ENCODE measurements around the gene BCL11B. TPM values are rescaled to one million over a fixed set of nuclear protein-coding genes. Genes with fewer than 3 reads are reported as not detected.

BCL11B gene
- total RNA-seq, 1 donor from 2014 or later: 0.20 TPM

DNA sequence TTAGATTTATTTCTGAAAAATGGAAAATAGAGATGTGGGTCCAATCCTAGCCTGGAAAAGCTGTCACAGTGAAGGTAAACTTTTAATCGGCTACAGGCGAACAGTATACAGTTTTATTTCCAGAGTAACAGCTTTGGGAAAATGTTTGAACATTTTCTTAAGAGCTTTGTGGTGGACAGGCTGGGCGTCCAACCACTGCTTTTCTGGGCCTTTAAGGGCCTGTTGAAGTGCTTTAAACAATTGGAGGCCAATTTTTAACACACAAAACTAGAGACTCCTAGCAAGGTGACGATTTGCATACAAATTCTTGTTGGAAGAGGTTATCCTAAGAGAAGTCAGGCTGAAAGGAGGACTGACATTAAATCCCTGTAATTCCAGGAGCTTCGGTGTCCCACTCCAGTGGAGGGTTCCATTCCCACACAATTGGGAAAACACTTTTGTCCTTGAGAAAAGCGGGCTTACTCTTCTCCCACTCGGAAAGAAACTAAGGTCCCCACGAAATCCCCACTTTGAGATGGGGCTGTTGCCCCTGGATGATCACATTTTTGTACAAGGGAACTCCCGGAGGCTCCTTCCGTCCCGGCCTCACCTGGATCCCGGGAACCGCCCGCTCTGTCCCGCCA is 26.9 kb downstream of the BCL11B start:
- intact Hi-C loops (cut with micrococcal nuclease): no loop called here
- ATAC-seq: no peak
- DNase-seq: no peak

DNA sequence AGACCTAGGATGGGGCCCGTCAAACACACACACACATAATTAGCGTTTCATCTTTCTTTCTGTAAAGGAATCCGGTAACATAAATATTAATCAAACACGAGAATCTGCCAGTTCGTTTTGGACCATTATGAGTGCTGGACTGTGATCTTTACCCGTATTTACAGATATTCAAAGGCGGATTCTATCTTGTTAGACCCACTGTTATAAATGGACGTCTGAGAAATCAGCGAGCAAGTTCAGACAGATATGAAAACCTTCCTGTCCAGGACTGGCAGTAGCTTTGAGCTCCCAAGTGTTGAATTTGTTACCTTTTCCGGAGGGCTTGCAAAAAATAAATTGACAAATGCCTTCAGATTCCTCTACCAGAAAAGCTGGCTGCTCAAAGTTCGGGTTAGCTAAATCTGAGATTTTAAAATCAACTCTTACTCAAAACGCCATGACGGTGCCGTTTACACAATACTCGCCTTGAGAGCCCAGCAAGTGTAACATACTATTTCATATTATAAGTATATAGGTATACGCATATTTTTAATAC is 27.6 kb downstream of the BCL11B start:
- no peak for DNase-seq
- ATAC-seq: no peak
- intact Hi-C loops (cut with micrococcal nuclease): no loop called here

DNA sequence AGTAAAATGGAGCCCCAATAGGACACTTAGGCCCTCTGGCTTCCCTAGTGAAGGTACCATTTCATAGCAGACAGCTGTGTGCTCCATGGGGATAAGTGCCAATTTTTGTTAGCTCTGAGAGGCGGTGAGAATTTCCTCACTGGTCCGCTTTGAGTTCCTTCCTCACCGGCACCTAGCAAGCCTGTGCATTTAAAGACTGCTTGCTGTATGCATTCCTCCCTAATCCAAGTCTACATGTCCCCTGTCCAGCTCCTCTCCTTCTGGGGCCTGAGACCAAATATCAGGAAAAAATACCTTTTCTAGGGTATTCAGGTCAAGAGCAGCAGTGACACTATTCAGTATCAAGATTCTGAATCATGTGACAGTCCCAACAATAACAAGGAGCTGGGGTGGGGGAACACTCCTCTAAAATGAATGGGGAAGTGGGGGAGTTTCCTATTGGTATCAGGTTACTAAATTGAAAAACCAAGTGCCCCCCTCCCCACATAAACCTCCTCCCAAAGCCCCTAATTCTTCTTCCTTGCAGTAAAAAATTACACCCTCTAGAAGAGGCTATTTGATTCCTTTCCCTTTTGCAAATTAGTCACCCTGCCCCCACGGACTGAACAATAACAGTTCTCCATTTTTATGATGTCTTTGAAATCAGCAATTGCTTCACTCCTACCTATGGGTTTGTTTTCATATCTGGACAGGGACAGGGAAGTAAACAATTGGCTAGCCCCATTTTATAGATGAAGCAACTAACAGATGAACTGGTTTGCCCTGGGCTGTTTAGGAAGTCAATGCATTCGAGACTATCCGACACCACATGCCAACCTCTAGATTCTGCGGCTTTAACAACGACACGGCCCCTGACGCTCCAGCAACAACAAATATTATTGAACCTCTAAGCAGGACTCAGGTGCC is 28.9 kb downstream of the BCL11B start:
- intact Hi-C loops (cut with micrococcal nuclease): no loop called here
- DNase-seq: no peak
- ATAC-seq: no peak

DNA sequence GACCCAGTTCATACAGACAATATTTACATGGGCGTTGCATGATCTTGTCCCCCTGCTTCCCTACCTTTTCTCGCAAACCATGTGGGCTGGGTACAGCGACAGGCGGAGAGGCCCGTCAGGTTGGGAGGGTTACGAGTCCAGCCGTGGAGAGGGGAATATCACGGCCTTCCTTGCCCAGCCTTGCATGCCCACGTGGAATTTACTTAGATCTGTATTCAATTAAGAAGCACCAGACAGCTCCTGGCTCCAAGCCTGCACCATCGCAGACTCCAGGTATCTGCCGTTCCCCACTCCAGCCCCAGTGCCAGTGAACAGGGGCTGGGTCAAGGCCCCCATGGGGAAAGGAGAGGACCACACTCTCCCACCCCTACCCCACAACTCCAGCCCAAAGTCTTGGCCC is 29.8 kb downstream of the BCL11B start:
- intact Hi-C loops (cut with micrococcal nuclease): no loop called here
- DNase-seq (no peak), ATAC-seq (no peak)

DNA sequence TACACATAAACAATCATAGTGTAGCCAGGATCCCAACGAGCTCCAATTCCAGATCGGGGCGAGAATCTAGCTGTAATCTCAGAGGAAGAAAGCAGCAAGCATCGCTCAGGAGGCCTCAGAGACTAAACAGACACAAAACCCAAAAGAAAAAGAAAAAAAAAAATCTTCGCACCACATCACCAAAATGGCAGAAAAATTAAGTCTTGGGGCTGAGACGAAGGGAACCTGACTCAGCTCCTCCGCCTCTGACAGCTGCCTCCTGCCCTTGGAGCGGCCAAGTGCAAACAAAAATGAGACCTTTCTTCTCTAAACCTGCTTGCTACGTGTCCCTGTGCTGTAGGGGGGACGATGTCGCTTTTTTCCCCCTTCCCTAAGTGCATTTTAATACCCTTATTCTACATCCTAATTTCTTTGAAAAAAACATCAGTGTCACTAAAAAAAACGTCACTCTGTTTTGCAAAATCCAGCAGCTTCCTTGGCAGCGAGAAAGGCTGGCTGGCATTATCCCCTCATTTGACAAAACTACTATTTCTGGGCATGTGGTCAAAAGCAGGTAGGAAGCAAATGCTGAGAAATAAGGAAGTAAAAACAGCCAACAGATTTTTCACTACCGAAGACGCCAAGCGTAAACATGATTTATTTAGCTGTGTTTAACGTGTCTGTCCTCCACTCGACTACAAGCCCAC is 30.5 kb downstream of the BCL11B start:
- DNase-seq (no peak), ATAC-seq (no peak)
- intact Hi-C loops (cut with micrococcal nuclease): no loop called here

DNA sequence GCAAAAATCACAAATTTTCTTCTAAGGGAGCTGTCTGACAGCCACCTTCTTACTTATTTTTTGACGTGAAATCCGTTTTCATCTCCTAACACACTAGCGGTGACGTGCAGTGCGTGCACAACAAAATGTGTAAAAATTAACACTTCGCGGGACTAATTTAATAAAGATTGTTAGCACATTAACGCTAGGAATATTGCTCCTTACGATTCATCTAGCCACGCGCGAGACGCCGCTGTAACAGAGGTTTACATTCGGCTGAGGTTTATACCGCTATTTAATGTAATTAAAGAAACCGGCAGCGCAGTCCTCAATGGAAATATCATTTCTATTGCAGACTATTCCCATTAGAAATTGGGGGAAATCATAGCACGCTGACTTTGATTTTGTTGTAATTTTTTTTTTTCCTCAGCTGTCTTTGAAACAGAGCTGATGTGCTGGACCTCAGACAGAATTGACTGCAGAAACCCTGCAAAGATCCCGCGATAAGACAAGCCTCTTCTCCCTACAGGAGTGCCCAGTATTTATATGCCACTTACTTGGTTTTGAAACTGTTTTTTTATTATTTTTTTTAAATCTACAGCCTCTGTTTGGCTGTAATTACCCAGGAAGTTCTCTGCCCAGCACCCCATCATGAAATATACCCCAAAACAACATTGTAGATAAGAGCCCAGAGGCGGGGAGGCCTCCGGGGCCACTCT is 31.2 kb downstream of the BCL11B start:
- ATAC-seq (no peak), DNase-seq (no peak)
- intact Hi-C loops (cut with micrococcal nuclease): no loop called here

DNA sequence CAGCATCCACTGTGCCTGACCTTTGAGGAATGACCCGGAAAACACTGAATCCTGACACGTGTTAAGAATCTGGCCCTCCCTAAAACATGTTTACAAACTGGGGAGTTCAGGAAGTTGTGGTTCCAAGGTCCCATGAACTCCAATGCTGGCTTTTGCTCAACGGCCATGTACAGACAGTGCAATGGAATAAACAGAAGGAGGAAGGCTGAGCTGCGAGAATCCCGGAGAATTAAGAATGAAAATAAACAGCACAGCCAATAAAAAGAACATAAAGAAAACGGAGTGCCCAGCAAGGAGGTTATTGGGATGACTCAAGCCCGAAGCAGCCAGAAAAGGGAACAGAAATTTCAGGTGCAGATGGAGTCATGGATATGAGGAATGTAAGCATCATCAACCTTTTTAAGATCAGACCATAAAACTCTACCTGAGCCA is 32.3 kb downstream of the BCL11B start:
- no peak for DNase-seq
- no peak for ATAC-seq
- intact Hi-C loops (cut with micrococcal nuclease): no loop called here

DNA sequence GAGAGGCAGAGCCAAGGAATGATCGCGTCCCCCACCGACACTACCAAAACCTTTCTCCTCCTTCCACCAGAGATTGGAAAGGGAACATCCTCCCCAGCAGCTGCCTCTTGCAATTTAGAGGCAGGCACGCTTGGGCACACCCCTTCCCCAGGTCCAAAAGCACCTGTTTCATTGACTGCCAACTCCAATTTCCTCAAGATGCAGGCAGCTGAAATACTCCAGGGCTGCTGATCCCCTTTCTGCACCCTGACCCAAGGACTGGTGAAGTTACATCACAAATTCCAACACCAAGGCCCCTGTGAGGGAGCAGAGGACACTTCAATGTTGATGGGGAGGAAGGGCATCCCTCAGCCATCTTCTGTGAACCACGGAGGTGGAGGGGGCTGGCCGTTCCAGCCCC is 33.8 kb downstream of the BCL11B start:
- no peak for ATAC-seq
- DNase-seq: no peak
- intact Hi-C loops (cut with micrococcal nuclease): no loop called here

DNA sequence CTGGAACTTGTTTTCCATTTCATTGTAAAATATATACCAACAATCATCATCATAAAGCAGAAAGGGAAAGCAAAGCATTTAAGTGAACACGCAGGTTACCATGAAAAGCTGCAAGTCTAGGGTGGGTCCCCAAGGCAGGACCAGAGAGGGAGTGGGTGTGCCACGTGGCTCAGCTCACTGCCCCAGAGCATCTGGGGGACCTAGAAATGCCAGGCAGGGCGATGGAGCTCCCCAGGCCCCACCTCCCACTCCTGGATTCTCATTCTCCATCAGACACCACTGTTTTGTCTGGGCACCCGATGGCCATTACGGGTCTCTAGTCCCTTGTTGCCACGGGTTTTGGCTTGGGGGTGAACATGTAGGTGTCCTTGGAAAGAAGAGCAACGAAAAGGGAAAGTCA is 34.7 kb downstream of the BCL11B start:
- intact Hi-C loops (cut with micrococcal nuclease): no loop called here
- DNase-seq (no peak), ATAC-seq (no peak)

DNA sequence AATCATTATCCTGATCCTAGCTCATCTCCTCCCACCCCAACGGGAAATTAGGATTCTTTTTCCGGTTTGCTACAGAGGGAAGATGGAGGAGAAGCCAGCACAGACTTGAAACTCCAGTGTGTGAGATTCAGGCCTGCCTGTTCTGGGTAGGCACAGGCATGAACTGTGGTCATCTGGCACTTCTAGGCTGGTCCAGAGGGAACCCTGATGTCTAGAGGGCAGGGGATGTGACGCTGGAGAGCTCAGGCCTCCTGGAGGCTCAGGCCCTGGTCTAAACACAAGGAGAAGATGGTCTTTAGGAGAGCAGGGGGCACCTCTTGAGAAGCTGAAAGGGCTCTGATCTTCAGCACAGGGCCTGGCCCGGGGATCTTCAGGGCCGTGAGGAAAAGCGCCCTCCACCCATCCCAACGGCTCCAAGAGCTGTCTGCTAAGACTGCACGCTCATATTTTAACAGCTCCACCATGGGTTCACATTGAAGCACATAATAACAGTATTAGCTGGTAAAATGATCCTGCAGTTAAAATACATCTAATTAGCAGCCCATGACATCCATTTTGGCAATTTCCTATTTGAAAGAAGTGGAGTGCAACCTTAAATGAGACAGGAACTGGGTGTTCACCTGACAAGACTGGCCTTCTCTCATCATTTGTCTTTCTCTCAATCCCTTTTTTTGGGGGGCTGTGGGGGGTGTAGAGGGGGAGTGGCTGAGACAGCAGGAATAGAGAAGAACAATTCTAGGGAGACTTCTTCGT is 35.4 kb downstream of the BCL11B start:
- no peak for DNase-seq
- ATAC-seq: no peak
- intact Hi-C loops (cut with micrococcal nuclease): no loop called here

DNA sequence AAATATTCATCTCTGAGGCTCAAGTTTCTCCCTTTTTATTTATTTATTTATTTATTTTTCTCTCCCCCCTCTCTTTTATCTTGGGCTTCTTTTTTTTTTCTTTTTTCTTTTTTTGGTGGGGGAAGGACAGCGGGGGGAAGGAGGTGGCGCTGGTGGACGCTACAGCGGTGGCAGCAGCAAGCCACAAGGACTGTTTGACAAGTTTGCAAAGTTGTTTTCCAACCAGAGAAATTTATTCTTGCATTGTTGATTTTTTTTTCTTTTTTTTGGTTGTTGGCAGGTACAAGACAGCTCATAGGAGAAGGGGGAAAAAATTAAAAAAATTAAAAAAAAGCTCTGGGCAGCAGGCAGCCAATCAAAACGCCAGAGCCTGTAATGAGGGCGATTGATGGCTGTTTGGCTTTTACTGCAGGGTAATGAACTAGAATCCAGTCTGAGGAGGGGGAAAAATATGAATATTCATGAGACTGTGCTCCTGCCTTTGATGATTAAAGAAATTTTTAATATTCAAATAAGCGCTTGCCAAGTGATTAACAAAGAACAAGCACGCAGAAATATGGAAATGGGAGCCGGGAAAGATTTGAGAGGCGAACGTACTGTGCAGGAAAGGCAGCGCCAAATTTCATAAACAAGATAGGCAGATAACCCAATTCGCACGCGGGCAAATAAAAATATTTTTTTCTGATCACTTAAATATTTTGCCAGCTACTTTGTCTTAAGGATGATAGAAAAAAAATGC is 36.2 kb downstream of the BCL11B start:
- ATAC-seq (no peak), DNase-seq (no peak)
- intact Hi-C loops (cut with micrococcal nuclease): no loop called here

DNA sequence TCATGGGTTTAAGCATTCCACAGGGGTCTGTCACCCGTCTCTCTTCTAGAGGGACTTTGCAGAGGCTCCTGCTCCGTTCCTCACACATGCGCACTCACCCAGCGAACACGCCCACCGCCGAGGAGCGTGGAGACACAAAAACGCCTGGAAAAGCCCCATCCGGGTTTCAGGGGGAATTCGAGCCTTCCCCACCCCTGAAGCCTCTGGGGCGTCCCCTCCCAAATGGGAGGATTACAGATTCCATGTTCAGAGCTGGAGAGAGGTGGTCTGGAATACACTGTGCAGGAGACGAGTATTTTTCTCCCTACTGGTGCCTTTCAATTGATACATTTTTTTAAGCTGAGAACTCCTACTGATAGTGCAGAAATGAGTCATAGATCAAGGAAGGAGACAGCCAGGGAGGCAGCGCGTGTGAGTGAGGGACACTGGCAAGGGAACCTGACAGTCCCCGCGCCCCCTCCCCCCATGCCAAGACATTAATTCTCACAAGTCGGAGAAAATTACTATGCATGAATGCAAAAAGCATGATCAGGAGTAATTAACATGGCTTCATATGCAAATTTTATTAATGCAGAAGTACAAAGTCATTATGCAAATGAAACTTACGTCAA is 36.9 kb downstream of the BCL11B start:
- ATAC-seq (no peak), DNase-seq (no peak)
- intact Hi-C loops (cut with micrococcal nuclease): no loop called here

DNA sequence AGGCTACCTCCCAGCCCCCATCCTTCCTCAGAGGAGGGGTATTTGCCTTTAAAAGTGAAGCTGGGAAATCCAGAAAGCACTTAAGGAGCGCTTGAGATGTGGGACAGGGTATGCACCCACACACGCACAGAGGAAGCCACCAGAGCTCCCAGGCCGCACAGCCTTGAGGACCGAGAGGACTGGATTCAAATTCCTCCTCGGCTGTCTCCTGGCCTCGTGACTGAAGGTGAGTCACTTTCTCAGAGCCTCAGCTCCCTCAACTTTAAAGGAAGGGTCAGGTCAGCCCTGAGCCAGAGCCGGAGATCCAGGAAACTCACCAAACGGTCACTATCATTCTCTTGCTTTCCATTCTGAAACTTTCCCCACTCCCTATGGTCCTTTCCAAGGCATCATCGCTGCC is 37.6 kb downstream of the BCL11B start:
- no peak for ATAC-seq
- intact Hi-C loops (cut with micrococcal nuclease): no loop called here
- DNase-seq: no peak

DNA sequence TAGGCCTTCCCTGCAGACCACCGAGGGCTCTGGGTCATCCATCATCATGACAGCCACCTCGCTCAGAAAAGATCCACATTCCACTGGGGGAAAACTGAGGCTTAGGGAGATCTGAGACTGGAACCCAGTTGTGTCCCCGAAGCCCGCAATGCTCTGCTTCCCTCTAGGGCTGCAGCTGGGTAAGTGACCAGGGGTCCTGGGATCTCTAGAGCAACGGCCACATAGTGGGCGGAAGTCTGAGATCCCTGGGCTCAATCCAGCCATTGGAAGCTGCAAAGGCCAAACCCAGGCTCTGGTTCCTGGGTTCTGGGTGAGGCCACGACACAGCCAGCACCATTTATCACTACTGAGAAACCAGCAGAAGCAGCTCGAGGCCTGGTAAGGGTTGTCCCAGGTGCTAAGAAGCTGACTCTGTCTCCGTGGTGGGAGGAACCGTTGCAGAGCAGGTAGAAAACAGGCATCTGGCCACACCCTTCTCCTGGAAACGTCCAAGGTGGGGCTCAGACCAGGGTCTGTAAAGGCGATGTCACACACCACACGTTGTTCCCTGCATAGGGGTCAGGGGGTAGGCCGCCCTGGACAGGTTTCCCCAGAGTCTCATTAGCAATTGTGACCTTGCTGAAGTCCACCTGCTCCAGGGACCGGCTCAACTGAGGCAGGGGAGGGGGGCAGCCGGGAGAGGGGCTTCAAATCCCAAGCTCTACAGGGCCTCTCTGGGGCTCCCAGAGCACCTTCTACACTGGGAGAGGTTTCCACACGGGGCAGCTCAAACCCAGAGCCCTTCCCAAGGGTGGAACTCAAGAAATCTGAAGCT is 38.6 kb downstream of the BCL11B start:
- DNase-seq: no peak
- intact Hi-C loops (cut with micrococcal nuclease): no loop called here
- ATAC-seq: no peak

DNA sequence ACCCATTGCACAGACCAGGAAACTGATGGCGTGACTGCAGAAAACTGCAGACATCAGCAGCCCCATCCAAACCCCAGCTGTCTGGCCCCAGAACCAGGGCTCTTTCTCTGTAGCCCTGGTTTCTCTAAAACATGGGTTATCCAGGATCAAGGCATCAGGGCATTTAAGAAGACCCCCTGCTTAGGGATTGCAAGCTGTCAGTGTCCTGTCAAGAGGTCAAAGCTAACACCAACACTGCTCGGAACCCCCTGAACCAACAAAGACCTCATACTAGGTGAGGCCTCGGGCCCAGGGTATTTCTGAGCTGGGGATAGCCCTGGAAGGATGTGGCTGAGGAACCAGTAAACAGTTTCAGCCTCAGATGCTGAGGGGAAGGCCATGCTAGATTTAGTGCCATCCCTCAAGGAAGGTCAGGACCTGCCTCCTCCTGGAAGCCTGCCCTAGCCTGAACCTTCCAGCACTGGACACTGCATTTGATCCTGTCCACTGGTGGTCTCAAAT is 39.2 kb downstream of the BCL11B start:
- intact Hi-C loops (cut with micrococcal nuclease): no loop called here
- DNase-seq (no peak), ATAC-seq (no peak)

DNA sequence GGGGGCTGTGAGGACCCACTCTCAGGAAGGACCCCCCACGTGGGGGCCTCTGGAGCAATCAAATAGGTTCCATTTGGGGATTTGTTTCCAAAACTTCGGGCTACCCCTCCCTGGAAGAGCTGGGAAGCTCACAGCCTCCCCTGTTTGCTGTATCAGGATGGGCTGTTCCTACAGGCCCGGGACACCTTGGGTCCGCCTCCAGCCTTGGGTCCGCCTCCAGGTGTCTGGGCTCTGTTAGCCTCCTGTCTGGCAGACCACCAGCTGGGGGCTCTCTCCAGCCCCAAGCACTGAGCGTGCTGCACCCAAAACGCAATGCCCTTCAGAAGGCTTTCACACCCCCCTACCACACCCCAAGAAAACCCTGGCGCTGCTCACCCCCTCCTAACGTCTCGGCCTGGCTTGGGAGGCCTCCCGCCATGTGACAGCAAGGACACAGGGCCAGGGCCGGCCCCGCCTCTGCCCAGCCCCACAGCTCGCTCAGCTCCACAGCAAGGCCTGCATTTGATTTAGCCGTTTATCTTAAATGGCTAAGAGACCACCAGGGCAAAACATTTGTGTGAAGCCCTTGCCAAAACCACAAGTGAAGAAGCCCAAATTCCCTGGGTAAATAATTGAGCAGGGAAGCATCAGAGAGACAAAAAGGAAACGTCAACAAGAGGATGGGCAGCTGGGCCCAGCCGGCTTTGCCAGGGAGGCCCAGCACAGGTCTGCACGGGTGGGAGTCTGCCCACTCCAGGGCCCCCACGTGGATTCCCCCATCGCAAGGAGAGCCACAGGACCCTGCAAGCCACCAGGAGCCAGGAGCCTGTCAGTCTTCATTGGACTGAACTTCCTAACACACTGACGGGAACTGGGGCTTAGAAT is 39.9 kb downstream of the BCL11B start:
- intact Hi-C loops (cut with micrococcal nuclease): no loop called here
- DNase-seq: no peak
- no peak for ATAC-seq

All from left ventricle myocardium superior (tissue), 1 donor.